ENCODE measurements around the gene PDPK1.

DNA sequence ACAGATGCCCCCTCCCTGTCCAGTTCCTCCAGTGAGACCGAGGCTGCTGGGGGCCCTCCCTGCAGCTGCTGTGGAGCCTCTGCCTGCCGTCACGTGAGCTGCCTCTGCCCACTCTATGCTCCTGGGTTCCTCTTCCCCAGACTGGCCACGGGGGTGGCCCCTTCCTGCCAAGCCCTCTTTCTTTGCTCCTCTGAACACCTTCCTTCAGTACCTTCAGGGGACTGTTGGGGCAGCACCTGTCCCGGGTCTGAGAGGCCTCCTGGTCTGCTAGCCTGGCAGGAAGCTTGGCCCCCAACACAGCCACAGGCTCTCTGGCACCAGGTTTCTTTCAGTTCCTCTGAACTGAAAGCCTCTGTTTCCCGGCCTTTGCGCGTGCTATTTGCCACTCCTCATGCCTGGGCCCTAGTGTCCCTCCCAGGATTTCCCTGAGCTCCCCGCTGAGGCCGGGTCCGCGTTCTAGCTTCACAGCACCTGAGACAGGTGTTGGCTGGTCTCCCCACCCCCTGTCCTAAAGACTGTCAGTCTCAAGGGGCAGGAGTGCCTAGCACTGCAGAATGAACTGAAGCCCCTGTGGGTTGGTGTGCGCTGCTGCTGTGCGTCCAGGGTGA, 30.7 kb upstream of the PDPK1 start:
- no peak for TF ChIP-seq CSDC2 (CRISPR knock-in tag; IDR thresholded peaks at IDR 0.05)
- TF ChIP-seq, protein P1, sequence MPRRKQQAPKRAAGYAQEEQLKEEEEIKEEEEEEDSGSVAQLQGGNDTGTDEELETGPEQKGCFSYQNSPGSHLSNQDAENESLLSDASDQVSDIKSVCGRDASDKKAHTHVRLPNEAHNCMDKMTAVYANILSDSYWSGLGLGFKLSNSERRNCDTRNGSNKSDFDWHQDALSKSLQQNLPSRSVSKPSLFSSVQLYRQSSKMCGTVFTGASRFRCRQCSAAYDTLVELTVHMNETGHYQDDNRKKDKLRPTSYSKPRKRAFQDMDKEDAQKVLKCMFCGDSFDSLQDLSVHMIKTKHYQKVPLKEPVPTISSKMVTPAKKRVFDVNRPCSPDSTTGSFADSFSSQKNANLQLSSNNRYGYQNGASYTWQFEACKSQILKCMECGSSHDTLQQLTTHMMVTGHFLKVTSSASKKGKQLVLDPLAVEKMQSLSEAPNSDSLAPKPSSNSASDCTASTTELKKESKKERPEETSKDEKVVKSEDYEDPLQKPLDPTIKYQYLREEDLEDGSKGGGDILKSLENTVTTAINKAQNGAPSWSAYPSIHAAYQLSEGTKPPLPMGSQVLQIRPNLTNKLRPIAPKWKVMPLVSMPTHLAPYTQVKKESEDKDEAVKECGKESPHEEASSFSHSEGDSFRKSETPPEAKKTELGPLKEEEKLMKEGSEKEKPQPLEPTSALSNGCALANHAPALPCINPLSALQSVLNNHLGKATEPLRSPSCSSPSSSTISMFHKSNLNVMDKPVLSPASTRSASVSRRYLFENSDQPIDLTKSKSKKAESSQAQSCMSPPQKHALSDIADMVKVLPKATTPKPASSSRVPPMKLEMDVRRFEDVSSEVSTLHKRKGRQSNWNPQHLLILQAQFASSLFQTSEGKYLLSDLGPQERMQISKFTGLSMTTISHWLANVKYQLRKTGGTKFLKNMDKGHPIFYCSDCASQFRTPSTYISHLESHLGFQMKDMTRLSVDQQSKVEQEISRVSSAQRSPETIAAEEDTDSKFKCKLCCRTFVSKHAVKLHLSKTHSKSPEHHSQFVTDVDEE (CRISPR knock-in tag; IDR thresholded peaks at IDR 0.05), result no peak
- TF ChIP-seq ISL1 (CRISPR knock-in tag; IDR thresholded peaks at IDR 0.05), result no peak
- TF ChIP-seq, protein P2, sequence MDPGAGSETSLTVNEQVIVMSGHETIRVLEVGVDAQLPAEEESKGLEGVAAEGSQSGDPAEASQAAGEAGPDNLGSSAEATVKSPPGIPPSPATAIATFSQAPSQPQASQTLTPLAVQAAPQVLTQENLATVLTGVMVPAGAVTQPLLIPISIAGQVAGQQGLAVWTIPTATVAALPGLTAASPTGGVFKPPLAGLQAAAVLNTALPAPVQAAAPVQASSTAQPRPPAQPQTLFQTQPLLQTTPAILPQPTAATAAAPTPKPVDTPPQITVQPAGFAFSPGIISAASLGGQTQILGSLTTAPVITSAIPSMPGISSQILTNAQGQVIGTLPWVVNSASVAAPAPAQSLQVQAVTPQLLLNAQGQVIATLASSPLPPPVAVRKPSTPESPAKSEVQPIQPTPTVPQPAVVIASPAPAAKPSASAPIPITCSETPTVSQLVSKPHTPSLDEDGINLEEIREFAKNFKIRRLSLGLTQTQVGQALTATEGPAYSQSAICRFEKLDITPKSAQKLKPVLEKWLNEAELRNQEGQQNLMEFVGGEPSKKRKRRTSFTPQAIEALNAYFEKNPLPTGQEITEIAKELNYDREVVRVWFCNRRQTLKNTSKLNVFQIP (CRISPR knock-in tag; IDR thresholded peaks at IDR 0.05; ENCODE audit: borderline replicate concordance, low read depth), result no peak
- TF ChIP-seq, protein P3, sequence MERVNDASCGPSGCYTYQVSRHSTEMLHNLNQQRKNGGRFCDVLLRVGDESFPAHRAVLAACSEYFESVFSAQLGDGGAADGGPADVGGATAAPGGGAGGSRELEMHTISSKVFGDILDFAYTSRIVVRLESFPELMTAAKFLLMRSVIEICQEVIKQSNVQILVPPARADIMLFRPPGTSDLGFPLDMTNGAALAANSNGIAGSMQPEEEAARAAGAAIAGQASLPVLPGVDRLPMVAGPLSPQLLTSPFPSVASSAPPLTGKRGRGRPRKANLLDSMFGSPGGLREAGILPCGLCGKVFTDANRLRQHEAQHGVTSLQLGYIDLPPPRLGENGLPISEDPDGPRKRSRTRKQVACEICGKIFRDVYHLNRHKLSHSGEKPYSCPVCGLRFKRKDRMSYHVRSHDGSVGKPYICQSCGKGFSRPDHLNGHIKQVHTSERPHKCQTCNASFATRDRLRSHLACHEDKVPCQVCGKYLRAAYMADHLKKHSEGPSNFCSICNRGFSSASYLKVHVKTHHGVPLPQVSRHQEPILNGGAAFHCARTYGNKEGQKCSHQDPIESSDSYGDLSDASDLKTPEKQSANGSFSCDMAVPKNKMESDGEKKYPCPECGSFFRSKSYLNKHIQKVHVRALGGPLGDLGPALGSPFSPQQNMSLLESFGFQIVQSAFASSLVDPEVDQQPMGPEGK (CRISPR knock-in tag; IDR thresholded peaks at IDR 0.05; ENCODE audit: borderline replicate concordance), result no peak
- no peak for TF ChIP-seq TOX (CRISPR knock-in tag; IDR thresholded peaks at IDR 0.05; ENCODE audit: borderline replicate concordance)
- TF ChIP-seq ZNF8 (CRISPR knock-in tag; IDR thresholded peaks at IDR 0.05), result no peak
- TF ChIP-seq, protein P4, sequence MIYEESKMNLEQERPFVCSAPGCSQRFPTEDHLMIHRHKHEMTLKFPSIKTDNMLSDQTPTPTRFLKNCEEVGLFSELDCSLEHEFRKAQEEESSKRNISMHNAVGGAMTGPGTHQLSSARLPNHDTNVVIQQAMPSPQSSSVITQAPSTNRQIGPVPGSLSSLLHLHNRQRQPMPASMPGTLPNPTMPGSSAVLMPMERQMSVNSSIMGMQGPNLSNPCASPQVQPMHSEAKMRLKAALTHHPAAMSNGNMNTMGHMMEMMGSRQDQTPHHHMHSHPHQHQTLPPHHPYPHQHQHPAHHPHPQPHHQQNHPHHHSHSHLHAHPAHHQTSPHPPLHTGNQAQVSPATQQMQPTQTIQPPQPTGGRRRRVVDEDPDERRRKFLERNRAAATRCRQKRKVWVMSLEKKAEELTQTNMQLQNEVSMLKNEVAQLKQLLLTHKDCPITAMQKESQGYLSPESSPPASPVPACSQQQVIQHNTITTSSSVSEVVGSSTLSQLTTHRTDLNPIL (CRISPR knock-in tag; IDR thresholded peaks at IDR 0.05; ENCODE audit: low read depth), result no peak
- TF ChIP-seq TCF4 (CRISPR knock-in tag; IDR thresholded peaks at IDR 0.05; ENCODE audit: borderline replicate concordance), result no peak
- no peak for TF ChIP-seq RARB (CRISPR knock-in tag; IDR thresholded peaks at IDR 0.05)
